NCI-H1092 treated with DMSO at 0.1 percent for 48 hours (cell line): ENCODE results near the gene ZNF2.

Source experiments
- DNase-seq: peaks from one replicate; lab custom pipeline; 2025; lab: John Stamatoyannopoulos, UW

Gene ZNF2

DNA sequence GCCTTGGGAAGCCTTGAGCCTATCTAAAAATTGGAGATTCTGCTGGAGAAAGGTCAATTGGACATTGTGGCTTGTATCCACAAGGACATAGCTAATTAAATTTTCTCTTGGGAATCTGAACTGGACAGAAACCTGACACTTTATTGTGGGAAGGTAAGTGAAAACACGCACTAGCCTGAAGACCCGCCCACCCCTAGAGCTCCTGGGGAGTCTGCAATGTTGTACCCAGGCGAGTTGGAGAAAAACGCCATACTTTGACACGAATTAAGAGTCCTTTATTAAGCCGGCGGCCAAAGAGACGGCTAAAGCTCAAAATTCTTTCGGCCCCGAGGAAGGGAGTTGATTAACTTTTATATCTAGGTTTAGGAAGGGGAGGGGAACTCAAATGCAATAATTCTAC lies 40.5 kb downstream of the ZNF2 start:
- DNase-seq, result no peak

- peak; percentile 89 for DNase-seq
Measured at GRCh38 chr2:95207111-95207961, 41.7 kb downstream of the ZNF2 start, which contains the start of gene ZNF892. ZNF892 (plus strand) TSS chr2:95207521; CDS start chr2:95207816, 295 bp downstream.

DNA sequence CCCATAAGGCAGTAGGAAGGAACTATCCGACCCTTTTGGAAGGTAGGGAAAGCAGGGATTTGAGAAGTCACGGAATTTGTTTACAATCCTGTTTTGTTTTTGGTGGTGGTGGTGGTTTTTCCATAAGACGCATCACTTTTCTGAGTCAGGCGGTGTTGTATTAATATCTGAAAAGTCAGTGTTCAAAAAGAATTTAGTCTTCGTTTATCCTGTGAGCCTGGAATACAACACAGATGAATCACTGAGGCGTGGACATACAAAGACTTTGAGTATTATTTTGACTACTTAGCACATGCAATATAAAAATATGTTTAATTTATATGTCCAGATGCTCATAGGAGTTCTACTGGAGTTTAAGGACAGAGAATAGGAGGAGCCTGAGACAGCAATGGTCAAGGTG lies 42.5 kb downstream of the ZNF2 start:
- DNase-seq, result no peak

- no peak for DNase-seq
Measured at GRCh38 chr2:95215018-95215612, 49.5 kb downstream of the ZNF2 start.

- DNase-seq, result no peak
Measured at GRCh38 chr2:95220449-95220848, 54.8 kb downstream of the ZNF2 start.

DNA sequence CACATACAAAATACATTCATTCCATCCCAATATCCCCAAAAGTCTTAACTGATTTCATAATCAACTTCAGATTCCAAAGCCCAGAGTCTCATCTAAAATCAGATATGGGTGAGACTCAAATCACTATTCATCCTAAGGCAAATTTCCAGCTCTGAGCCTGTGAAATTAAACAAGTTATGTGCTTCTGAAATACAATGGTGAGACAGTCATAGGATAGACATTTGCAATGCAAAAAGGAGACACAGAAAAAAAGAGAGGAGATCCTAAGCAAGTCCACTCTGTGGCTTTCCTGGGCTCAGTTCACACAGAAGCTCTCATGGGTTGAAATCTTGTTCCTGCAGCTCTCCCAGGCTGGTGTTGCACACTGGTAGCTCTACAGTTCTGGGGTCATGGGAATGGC lies 60.0 kb downstream of the ZNF2 start:
- DNase-seq, result no peak

DNA sequence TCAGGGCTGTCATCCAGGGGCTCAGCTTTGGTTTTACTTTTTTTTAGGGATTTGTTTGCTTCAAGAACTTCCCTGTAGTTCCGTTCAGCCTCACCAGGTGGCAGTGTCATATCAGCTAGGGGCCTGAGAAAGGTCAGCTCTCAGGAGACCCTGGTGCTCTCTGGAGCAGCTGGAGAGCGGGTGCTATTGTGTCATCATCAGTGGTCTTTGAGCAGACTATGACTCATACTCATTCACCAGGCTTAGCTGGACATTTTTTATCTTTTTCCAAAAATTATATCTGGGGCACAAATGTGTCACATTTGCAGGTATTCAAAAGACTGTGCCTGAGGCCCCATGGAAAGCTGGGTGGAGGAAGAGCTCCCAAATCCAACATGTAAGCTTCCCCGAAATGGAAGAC lies 66.1 kb downstream of the ZNF2 start:
- DNase-seq, result peak; percentile 57

DNA sequence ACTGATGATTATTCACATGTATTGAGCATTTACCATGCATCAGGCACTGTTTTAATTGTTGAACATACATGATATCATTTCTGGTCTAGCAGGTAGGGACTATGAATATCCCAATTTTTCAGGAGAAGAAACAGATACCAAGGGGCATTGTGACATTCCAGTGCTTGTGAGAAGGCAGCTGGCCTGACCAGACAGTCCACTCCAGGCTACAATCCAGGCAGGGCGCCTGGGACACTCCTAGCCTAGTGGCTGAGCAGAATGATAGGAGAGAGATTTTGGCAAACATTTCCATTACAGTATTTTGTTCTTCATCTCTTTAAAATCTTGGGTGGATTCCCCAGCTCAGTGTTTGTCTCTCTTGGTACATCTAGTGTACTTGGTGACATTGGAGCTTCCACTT lies 66.6 kb downstream of the ZNF2 start:
- no peak for DNase-seq
